ENCODE data around the gene UBTF.

UBTF gene

GRCh38 chr17:44219616-44220212 lies at the start of gene UBTF:
Gene UBTF (minus strand): TSS chr17:44219675. CDS start chr17:44218229, 1,446 bp downstream.
- no peak for DNase-seq

DNA sequence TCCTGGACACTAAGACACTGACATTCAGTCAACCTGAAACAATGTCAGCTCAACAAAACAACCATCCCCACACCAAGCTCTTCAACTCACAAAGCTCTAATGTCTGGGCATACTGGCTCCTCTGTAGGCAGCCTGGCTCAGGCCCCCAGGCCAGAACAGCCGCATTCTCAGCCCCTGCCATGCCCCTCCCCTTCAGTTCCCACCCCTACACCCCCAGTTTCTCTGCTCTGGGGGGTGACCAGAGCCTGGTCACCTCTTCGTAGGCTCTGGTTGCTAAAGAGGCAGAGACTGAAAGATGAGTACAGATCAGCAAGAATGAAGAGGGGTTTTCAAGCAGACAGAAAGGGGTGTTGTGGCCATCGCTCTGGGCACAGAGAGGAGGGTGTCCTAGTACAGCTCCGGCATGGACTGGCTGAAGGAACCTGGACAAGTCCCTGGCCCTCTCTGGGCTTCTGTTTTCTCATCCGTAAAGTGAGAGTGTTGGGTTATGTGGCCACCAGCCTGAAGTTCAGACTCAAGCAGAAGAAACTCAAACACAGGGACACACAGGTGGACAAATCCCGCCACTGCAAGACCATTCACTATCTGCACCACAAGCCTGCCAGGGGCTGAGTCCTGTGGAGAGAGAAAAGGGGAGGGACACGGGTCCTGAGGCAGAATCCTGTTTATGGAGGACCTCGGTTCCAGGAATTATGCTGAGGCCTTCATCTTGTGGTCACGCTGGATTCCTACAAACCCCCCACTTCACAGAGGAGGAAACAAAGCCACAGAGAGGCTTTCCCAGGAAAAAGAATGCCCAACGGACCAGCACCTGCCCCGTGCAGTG lies 49.4 kb upstream of the UBTF start:
- no peak for DNase-seq

- DNase-seq: no peak
These were observed 48.5 kb upstream of the UBTF start, which contains the start of gene SLC4A1 for GRCh38 chr17:44267818-44268490. Gene SLC4A1 (minus strand): TSS chr17:44268135. CDS start chr17:44262866, 5,269 bp downstream.

GRCh38 chr17:44267165-44267455 lies 47.6 kb upstream of the UBTF start:
- DNase-seq: no peak

DNA sequence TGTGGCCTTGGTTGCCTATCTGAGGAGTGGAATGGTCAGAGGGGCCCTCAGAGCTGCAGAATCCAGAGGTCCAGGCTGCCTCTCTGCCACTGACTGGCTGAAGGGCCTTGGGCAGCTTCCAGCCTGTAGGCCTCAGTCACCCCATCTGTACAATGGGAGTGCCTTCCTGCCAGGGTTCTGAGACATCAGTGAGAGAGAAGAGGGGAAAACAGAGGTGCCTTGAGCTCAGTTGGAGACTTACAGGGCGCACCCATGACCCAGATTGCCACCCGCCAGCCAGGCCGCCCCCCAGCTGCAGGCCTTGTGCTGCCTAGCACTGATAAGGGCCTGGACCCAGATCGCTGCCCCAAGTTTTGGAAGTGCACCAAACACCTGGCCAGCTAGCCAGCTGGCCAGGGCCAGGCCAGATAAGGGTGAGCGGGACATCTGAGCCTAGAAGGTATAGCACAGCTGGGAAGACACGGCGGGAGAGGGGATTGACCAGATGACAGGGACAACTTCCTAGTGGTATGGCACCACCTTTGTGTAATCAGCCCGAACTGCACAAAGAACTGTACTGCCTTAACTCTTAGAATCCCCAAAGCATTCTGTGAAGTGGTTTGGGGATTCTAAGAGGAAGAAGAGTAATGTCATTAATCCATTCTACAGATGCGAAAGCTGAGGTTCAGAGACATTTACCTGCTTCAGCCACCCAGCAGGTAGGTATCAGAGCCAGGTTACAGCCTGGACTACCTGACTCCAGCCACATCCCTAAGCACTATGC lies 47.1 kb upstream of the UBTF start:
- no peak for DNase-seq

- DNase-seq: no peak
These were observed 43.9 kb upstream of the UBTF start for GRCh38 chr17:44263345-44263902.

GRCh38 chr17:44262654-44263225 lies 43.3 kb upstream of the UBTF start:
- DNase-seq: no peak

- DNase-seq: no peak
These were observed 40.8 kb upstream of the UBTF start for GRCh38 chr17:44260296-44260695.

DNA sequence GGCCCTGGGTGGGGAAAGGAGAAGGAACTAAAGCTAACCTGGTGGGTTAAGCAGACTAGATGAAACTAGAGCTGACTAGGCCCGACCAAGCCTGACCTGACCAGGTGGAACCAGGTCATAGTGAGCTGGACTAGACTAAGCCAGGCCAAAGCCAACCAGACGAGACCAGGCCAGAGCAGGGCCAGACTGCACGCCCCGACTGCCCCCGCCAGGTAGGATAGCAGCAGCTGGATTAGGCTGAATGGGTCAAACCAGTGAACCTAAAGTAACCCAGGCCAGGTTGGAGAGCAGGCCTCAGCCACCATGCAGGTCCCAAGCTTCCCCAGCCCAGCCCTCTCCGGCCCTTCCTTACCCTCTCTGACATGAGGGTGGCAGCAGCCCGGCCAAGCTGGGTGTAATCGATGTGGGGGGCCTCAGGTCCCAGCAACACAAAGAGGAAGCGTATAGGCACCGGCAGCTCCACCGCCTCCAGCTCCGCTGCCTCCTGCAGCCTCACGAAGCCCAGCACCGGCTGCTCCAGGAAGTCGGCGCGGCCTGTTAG lies 39.4 kb upstream of the UBTF start:
- DNase-seq: no peak

GRCh38 chr17:44257815-44258760 lies 38.6 kb upstream of the UBTF start:
- DNase-seq: no peak

DNA sequence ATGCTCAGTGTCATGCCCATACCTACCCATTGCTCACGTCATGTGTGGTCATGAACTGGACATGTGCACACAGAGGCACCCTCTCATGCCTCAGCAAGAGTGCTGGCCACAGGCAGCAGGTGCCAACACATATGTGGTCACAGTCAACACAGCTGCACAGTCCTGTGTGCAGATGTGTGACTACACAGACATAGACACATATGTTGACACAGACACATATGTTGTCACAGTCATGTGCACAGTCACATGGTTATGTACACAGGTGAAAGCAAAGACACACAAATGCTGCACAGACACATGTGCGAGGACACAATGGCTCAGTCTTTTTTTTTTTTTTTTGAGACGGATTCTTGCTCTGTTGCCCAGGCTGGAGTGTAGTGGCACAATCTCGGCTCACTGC lies 37.2 kb upstream of the UBTF start:
- no peak for DNase-seq

DNA sequence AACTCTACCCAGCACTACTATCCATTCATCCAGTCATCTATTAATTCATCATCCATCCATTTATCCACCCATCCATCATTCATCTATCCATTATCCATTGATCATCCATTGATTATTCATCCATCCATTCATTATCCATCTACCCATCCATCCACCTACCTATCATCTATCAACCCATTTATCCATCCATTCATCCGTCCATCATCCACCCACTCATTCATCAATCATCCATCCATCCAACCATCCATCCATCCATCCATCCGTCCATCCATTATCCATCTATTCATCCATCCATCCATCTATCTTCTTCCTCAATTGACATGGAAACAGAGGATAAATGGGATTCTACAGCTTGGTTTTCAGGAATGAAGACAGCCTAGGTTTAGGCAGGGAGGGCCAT lies 36.4 kb upstream of the UBTF start:
- DNase-seq: no peak

GRCh38 chr17:44254361-44255095 lies 35.1 kb upstream of the UBTF start:
- no peak for DNase-seq

DNA sequence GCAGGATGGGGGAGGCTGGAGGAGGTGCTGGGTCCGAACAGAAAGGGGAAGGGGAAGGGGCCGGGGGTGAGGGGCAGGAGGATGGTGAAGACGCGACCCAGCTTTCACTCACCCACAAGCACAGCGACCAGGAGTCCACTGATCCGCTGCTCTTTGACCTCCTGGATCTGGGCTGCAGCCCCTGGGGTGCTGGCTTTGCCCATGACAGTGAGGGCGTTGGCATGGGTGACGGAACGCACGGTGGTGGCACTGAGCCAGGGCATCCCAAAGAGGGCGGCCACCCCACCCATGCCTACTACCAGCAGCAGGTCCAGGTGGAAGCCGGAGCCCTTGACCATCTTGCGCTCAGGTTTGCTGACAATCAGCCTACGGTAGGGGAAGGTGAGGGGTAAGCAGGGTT lies 33.5 kb upstream of the UBTF start:
- no peak for DNase-seq

GRCh38 chr17:44251062-44251461 lies 31.6 kb upstream of the UBTF start:
- DNase-seq: no peak

GRCh38 chr17:44249501-44250246 lies 30.2 kb upstream of the UBTF start:
- DNase-seq: no peak

- DNase-seq: no peak
These were observed 28.6 kb upstream of the UBTF start for GRCh38 chr17:44247876-44248736.

DNA sequence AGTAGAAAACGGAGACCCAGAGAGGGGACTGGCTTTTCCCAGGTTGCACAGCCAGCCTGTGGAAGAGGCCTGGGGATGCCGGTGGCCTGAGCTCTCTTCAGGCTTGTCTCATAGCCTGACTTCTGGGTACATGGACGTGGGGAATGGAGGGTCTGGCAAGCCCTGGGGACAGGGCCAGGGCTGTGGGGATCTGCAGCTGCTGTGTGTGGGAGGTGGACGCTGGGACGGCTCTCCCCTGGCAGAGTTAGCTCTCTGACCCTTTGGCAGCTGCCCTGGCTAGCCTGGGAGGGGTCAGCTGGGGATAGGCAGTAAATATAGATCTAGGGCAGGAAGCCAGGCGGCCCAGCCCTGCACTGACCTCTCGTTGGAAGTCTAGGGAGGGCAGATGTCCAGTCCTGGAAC lies 28.0 kb upstream of the UBTF start:
- no peak for DNase-seq
